Mammary microvascular endothelial cell (primary cell): Measurements from ENCODE around the gene DSN1. TPM values are rescaled to one million over a fixed set of nuclear protein-coding genes. Genes with fewer than 3 reads are reported as not detected.

Experiments used
- total RNA-seq: library from RNA; depleted of rRNA; stranded (reverse); fragments of >200 nt; gene quantifications from 2 replicates; pipeline ENCODE4 v1.2.3, GENCODE V29; 2015

DSN1 gene, protein sequence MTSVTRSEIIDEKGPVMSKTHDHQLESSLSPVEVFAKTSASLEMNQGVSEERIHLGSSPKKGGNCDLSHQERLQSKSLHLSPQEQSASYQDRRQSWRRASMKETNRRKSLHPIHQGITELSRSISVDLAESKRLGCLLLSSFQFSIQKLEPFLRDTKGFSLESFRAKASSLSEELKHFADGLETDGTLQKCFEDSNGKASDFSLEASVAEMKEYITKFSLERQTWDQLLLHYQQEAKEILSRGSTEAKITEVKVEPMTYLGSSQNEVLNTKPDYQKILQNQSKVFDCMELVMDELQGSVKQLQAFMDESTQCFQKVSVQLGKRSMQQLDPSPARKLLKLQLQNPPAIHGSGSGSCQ
- 32.4 and 32.8 TPM in 2 replicates for total RNA-seq

DNA sequence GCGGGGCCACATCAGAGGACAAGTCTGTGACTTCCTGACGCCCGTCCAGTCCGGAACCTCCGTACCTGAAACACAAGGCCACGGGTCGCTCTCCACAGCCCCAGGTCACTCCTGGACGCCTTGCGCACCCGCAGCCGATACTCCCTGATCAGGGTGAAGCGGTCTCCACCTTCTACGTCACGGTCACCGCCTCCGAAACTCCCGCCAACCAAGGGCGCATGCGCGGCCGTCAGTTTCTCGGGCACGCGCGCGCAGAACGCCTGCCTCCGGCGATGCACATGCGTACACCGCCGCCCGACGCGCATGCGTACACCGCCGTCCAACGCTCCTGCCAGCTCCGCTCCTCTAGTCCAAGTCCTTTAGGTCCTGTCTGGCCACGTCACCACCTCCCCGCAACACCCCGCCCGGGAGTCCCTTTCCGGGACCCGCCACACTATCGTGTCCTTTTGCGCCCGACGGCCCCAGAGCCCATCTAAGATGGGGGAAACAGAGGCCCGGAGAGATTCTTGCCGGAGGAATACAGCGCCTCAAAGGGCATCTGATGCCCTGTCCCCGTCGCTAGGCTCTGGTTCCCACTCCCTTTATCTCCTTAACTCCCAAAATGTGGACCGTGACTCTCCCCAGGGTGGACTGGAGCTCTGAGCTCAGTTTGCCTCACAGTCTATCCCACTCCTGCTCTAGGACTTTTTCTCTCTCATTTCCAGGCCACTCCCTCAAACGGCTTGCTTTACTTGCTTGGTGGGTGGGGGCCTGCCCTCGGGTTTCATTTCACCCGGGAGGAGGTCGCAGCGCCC is at the start of gene DSN1:
Gene DSN1 (minus strand): TSS at position 167 of the 794 bp plus-strand sequence. CDS start 2,305 bp downstream, outside the sequence.

GRCh38 chr20:36745927-36746659 is 27.5 kb downstream of the DSN1 start, which contains the start of gene NDRG3:
Gene NDRG3 (minus strand): TSS chr20:36746090. CDS start chr20:36721735, 24,355 bp downstream.

Other genes with a start within 250 kb of the DSN1 start
- 30.7 and 32.0 TPM in 2 replicates for gene MYL9, start 232.2 kb downstream of the DSN1 start, total RNA-seq
- gene TGIF2, start 200.2 kb downstream of the DSN1 start, total RNA-seq = 13.5 and 14.3 TPM in 2 replicates
- 187 and 202 TPM in 2 replicates for gene RAB5IF, start 168.0 kb downstream of the DSN1 start, total RNA-seq
- not detected in 2 replicates for gene SLA2, start 127.6 kb downstream of the DSN1 start, total RNA-seq
- 23.9 and 29.9 TPM in 2 replicates for gene NDRG3, start 27.7 kb downstream of the DSN1 start, total RNA-seq
- gene TLDC2, start 102.4 kb upstream of the DSN1 start, total RNA-seq = not detected in 2 replicates
- 96.3 and 97.9 TPM in 2 replicates for gene SAMHD1, start 177.9 kb upstream of the DSN1 start, total RNA-seq